Measurements from ENCODE around the gene BMP8B. TPM values are rescaled to one million over a fixed set of nuclear protein-coding genes. Genes with fewer than 3 reads are reported as not detected.

Gene BMP8B
- total and polyA plus RNA-seq, 4 donors = 0.08 to 0.19 (median 0.18) TPM

DNA sequence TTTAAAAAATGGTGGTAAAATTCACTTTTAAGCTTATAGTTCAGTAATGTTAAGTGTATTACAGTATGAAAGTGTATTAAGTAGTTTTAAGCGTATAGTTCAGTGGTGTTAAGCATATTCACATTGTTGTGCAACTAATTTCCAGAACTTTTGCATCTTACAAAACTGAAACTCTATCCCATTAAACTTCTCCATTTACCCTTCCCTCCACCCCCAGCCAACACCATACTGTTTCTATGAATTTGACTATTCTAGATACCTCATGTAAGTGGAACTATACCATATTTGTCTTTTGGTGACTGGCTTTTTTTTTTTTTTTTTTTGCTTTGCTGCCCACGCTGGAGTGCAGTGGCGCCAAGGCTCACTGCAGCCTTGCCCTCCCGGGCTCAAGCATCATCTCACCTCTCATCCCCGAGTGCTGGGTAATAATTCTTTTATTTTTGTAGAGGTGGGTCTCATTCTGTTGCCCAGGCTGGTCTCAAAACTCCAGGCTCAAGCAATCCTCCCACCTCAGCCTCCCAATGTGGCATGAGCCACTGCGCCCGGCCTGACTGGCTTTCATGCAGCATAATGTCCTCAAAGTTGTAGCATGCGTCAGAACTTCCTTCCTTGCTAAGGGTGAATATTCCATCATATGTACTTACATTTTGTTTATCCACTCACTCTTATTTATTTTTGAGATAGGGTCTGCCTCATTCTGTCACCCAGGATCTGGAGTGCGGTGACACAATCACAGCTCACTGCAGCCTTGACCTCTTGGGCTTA, 45.1 kb upstream of the BMP8B start (continued):
- TF ChIP-seq ZBTB33 (IDR thresholded peaks at IDR 0.05) = no peak
- no peak for TF ChIP-seq JUND (IDR thresholded peaks at IDR 0.05)
- TF ChIP-seq YY1 (IDR thresholded peaks at IDR 0.05) = no peak
- no peak for TF ChIP-seq HNF4A (conservative IDR thresholded peaks at IDR 0.05)
- no peak for TF ChIP-seq GABPA (IDR thresholded peaks at IDR 0.05 in 1 of 2, conservative IDR thresholded peaks at IDR 0.05 in 1 of 2)
- TF ChIP-seq TAF1 (conservative IDR thresholded peaks at IDR 0.05) = no peak
- TF ChIP-seq FOXA2 (IDR thresholded peaks at IDR 0.05) = no peak

- Histone ChIP-seq H3K9ac (ENCODE audit: low read depth in 1 of 2, low read length in 2 of 2) (no peak overlapping the region), H3K27me3 (ENCODE audit: control insufficient read depth in 4 of 4, insufficient read depth in 4 of 4, low read length in 3 of 4) (no peaks in the 10 kb centered on the region), H3K4me1 (ENCODE audit: control insufficient read depth in 4 of 4, insufficient read depth in 4 of 4, low read length in 3 of 4) (no peaks in the 10 kb centered on the region), H3K4me3 (ENCODE audit: low read depth in 1 of 3, low read length in 3 of 3) (no peak overlapping the region), H3K27ac (ENCODE audit: low read depth in 1 of 2, low read length in 2 of 2) (no peak overlapping the region), H3K36me3 (ENCODE audit: control insufficient read depth in 4 of 4, insufficient read depth in 3 of 4, low read depth in 1 of 4, low read length in 3 of 4) (no peaks in the 10 kb centered on the region), H3K9me3 (ENCODE audit: control insufficient read depth in 4 of 4, low read length in 3 of 4) (no peaks in the 10 kb centered on the region)
- WGBS = 83% methylated on average over 2 of the region's 2 CpGs
- DNase-seq (ENCODE audit: low spot score) = no peak
- no peak for TF ChIP-seq RAD21 (IDR thresholded peaks at IDR 0.05)
- no peak for TF ChIP-seq FOXA1 (IDR thresholded peaks at IDR 0.05)
- TF ChIP-seq JUND (IDR thresholded peaks at IDR 0.05) = no peak
- TF ChIP-seq, protein P1, sequence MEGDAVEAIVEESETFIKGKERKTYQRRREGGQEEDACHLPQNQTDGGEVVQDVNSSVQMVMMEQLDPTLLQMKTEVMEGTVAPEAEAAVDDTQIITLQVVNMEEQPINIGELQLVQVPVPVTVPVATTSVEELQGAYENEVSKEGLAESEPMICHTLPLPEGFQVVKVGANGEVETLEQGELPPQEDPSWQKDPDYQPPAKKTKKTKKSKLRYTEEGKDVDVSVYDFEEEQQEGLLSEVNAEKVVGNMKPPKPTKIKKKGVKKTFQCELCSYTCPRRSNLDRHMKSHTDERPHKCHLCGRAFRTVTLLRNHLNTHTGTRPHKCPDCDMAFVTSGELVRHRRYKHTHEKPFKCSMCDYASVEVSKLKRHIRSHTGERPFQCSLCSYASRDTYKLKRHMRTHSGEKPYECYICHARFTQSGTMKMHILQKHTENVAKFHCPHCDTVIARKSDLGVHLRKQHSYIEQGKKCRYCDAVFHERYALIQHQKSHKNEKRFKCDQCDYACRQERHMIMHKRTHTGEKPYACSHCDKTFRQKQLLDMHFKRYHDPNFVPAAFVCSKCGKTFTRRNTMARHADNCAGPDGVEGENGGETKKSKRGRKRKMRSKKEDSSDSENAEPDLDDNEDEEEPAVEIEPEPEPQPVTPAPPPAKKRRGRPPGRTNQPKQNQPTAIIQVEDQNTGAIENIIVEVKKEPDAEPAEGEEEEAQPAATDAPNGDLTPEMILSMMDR (IDR thresholded peaks at IDR 0.05; ENCODE audit: low read depth, low read length, missing input control) = no peak
- TF ChIP-seq ZBTB33 (IDR thresholded peaks at IDR 0.05) = no peak
- no peak for TF ChIP-seq SP1 (IDR thresholded peaks at IDR 0.05)
- no peak for TF ChIP-seq YY1 (IDR thresholded peaks at IDR 0.05)
- TF ChIP-seq TAF1 (conservative IDR thresholded peaks at IDR 0.05) = no peak
- no peak for TF ChIP-seq FOXA2 (IDR thresholded peaks at IDR 0.05)
- no peak for TF ChIP-seq RXRA (IDR thresholded peaks at IDR 0.05)
- TF ChIP-seq HNF4A (conservative IDR thresholded peaks at IDR 0.05) = no peak
- no peak for TF ChIP-seq NR2F2 (IDR thresholded peaks at IDR 0.05)
- no peak for TF ChIP-seq EGR1 (IDR thresholded peaks at IDR 0.05; ENCODE audit: low read depth in 2 of 2)
- TF ChIP-seq REST (IDR thresholded peaks at IDR 0.05) = no peak
- TF ChIP-seq GABPA (IDR thresholded peaks at IDR 0.05 in 1 of 2, conservative IDR thresholded peaks at IDR 0.05 in 1 of 2) = no peak
Measured at GRCh38 chr1:39833121-39833520, 44.5 kb upstream of the BMP8B start.

Data from liver (tissue), 9 donors.